Cortex of kidney (tissue), 1 donor: Measurements from ENCODE around the gene DCAF8.

ENCODE experiments used
- DNase-seq: peaks from one replicate; lab custom pipeline; 2025; lab: John Stamatoyannopoulos, UW

DCAF8 gene

DNA sequence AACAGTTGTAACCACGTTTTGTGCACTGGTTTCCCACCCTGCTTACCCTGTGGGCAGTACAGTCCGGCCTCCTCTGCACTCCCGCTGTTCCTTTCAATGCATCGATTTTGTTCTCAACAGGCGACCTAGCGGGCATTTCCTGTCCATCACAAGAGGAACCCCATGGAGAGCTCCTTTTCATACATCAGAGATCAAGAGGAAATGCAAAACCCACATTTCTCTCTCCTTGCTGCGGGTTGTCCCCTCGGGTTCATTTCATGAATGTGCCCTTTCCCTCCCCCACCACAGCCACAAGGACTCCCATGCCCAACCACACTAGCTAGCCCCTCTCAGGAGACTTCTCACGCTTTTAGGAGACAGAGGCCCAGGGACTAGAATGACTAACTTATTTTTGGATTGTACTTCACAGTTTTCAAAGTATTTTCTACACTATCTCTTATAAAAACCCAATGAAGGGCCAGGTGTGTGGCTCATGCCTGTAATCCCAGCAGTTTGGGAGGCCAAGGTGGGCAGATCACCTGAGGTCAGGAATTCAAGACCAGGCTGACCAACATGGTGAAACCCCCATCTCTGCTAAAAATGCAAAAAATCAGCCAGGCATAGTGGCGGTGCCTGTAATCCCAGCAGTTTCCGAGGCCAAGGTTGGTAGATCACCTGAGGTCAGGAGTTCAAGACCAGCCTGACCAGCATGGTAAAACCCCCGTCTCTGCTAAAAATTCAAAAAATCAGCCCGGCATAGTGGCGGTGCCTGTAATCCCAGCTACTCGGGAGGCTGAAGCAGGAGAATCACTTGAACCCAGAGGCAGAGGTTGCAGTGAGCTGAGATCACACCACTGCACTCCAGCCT lies 92.6 kb downstream of the DCAF8 start:
- no peak for DNase-seq

DNA sequence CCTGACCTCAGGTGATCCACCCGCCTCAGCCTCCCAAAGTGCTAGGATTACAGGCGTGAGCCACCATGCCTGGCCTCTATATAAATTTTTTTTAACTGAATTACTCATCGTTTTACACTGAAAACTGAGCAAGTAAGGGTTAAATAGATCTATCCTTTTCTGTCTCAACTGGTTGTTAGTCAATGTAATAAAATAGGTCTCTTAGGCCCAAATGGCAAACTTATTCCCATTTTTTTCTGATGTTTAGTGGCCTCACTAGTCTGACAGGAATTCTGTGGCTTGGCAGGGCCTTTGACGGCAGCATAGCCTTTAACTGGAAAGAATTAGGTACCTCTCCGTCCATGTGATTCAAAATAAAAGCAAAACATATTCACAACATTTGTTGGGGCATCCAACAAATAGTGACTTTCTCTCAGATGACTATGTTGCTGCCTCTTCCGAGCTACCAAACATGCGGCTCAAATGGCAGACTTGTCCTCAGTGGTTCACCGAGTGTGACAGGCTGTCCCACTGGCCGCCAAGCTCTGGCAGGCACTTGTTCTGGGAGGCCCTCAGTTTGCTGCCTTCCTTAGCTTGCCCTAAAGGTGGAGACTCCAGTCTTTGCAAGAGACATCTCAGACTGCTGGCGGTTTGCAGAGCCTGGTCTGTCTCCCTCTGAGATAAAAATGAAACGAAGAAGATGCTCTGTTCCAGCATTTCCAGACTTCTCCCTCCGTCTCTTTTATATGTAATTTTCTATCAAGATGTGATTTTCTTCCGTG lies 93.6 kb downstream of the DCAF8 start:
- DNase-seq: no peak

DNA sequence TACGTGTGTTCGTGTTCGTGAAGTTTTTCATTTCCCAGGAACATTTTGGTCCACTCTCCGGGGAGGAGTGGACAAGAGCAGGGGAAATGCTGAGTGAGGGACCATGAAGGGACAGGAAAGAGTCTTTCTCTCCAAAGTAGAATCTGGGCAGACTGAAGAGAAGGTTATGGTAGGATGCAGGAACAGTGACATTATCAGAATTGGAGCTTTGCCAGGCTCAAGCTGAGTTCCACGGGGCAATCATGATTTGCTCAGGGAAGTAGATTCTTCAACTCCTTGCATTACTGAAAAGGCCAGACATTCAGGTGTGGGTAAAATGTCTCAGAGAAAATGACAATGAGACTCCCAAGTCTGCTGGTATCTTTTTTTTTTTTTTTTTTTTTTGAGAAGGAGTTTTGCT lies 94.3 kb downstream of the DCAF8 start:
- no peak for DNase-seq

DNA sequence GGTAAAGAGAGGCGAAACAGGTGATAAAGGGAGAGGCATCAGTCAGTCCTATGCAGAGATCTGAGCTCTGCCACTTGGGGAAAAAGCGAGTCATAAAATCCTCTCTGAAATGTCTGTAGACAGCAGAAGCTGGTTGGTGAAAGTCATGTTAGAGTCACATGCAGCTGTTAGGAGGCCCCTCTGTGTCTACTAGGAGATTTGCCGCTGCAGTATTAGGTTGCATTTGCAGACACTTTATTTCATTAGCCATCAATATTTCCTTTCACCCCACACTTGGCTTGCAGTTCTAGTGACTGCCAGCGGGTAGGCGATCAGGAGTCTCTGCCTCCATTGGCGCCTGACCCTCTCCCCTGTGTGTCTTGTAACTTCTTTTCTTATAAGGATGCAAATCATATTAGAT lies 94.8 kb downstream of the DCAF8 start:
- no peak for DNase-seq

DNA sequence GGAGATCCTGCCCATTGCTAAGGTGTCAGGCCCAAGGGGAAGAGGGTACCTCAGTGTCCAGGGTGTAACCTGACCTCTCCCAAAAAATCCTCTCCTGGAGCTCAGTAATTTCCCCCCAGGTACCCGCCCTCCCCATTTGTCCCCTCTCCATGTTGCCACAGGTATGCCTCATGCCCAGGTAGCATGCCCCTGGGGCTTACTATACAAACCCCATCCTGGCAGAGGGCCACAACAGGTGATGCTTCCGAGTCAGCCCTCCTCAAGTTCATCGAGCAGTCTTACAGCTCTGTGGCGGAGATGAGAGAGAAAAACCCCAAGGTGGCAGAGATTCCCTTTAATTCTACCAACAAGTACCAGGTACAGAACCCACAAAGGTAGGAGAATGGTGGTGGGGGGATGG lies 95.3 kb downstream of the DCAF8 start:
- no peak for DNase-seq

DNA sequence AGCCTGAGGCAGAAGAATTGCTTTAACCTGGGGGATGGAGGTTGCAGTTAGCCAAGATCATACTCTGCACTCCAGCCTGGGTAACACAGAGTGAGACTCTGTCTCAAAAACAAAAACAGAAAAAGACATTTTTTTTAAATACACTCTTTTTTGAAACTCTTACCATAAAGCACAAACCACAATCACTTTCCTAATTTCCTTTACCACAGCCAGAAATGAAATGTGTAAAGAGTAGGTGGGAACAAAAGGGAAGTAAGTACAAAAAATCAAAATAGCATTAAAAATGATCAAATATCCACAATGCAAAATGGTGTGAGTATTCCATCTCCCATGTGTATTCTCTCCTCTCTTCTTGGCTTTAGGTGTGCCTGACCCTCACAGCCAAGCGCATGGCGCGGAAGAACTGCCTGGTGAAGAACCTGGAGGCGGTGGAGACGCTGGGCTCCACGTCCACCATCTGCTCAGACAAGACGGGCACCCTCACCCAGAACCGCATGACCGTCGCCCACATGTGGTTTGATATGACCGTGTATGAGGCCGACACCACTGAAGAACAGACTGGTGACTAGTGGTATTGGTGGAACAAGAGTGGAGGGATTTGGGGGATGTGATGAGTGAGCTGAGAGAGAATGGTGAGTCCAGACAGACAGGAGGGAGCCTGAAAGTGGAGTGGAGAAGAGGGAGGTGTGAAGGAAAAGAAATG lies 96.0 kb downstream of the DCAF8 start:
- DNase-seq: no peak
